ENCODE data around the gene GRB2. TPM values are rescaled to one million over a fixed set of nuclear protein-coding genes. Genes with fewer than 3 reads are reported as not detected.

The GRB2 gene
- total and polyA plus RNA-seq, 2 of the 8 experiments (the other 6 are each of a cell fraction or from before 2014, with no cell fraction given), result 44.2 to 101 TPM

DNA sequence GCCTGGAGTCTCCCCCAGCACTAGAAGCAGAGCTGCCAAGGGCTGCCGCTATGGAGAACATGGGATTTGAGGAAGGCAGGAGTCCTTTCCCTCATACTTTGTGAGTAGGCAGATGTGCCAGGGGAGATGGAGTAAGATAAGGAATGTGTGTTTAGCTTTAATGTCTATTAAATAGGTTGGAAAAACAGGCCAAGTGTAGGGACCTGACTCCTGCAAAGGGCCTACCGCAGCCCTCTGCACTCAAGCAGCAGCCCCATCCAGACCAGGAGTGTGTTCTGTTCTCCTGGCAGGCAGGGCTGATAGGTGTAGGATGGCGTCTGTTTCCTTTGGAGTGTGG lies 132.7 kb downstream of the GRB2 start (continued):
- TF ChIP-seq, protein P1, sequence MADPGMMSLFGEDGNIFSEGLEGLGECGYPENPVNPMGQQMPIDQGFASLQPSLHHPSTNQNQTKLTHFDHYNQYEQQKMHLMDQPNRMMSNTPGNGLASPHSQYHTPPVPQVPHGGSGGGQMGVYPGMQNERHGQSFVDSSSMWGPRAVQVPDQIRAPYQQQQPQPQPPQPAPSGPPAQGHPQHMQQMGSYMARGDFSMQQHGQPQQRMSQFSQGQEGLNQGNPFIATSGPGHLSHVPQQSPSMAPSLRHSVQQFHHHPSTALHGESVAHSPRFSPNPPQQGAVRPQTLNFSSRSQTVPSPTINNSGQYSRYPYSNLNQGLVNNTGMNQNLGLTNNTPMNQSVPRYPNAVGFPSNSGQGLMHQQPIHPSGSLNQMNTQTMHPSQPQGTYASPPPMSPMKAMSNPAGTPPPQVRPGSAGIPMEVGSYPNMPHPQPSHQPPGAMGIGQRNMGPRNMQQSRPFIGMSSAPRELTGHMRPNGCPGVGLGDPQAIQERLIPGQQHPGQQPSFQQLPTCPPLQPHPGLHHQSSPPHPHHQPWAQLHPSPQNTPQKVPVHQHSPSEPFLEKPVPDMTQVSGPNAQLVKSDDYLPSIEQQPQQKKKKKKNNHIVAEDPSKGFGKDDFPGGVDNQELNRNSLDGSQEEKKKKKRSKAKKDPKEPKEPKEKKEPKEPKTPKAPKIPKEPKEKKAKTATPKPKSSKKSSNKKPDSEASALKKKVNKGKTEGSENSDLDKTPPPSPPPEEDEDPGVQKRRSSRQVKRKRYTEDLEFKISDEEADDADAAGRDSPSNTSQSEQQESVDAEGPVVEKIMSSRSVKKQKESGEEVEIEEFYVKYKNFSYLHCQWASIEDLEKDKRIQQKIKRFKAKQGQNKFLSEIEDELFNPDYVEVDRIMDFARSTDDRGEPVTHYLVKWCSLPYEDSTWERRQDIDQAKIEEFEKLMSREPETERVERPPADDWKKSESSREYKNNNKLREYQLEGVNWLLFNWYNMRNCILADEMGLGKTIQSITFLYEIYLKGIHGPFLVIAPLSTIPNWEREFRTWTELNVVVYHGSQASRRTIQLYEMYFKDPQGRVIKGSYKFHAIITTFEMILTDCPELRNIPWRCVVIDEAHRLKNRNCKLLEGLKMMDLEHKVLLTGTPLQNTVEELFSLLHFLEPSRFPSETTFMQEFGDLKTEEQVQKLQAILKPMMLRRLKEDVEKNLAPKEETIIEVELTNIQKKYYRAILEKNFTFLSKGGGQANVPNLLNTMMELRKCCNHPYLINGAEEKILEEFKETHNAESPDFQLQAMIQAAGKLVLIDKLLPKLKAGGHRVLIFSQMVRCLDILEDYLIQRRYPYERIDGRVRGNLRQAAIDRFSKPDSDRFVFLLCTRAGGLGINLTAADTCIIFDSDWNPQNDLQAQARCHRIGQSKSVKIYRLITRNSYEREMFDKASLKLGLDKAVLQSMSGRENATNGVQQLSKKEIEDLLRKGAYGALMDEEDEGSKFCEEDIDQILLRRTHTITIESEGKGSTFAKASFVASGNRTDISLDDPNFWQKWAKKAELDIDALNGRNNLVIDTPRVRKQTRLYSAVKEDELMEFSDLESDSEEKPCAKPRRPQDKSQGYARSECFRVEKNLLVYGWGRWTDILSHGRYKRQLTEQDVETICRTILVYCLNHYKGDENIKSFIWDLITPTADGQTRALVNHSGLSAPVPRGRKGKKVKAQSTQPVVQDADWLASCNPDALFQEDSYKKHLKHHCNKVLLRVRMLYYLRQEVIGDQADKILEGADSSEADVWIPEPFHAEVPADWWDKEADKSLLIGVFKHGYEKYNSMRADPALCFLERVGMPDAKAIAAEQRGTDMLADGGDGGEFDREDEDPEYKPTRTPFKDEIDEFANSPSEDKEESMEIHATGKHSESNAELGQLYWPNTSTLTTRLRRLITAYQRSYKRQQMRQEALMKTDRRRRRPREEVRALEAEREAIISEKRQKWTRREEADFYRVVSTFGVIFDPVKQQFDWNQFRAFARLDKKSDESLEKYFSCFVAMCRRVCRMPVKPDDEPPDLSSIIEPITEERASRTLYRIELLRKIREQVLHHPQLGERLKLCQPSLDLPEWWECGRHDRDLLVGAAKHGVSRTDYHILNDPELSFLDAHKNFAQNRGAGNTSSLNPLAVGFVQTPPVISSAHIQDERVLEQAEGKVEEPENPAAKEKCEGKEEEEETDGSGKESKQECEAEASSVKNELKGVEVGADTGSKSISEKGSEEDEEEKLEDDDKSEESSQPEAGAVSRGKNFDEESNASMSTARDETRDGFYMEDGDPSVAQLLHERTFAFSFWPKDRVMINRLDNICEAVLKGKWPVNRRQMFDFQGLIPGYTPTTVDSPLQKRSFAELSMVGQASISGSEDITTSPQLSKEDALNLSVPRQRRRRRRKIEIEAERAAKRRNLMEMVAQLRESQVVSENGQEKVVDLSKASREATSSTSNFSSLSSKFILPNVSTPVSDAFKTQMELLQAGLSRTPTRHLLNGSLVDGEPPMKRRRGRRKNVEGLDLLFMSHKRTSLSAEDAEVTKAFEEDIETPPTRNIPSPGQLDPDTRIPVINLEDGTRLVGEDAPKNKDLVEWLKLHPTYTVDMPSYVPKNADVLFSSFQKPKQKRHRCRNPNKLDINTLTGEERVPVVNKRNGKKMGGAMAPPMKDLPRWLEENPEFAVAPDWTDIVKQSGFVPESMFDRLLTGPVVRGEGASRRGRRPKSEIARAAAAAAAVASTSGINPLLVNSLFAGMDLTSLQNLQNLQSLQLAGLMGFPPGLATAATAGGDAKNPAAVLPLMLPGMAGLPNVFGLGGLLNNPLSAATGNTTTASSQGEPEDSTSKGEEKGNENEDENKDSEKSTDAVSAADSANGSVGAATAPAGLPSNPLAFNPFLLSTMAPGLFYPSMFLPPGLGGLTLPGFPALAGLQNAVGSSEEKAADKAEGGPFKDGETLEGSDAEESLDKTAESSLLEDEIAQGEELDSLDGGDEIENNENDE (IDR thresholded peaks at IDR 0.05; ENCODE audit: insufficient replicate concordance, low read length), result no peak
- TF ChIP-seq EP300 (IDR thresholded peaks at IDR 0.05; ENCODE audit: borderline replicate concordance in 1 of 2, low read depth in 2 of 2, low read length in 2 of 2), result no peak
- no peak for TF ChIP-seq GABPA (IDR thresholded peaks at IDR 0.05; ENCODE audit: borderline replicate concordance, insufficient read depth, low read length)
- no peak for TF ChIP-seq SIX5 (IDR thresholded peaks at IDR 0.05; ENCODE audit: low read depth, low read length)
- TF ChIP-seq CTBP2 (IDR thresholded peaks at IDR 0.05; ENCODE audit: borderline replicate concordance, insufficient read depth, insufficient read length, low read length), result no peak
- no peak for TF ChIP-seq CBX8 (IDR thresholded peaks at IDR 0.05; ENCODE audit: borderline replicate concordance, low read depth, low read length)

Data from H1 (cell line).